HG02840 (cell line): ENCODE measurements around the gene MT1B.
"Not testable (repeated sequence)": the region's sequence is repeated elsewhere in the genome, so short reads cannot be mapped to it uniquely, and the experiment has no call there.

Source experiments
- ATAC-seq: cut with Tn5 transposase; IDR thresholded peaks from one replicate; pipeline ENCODE4 v1.9.1; 2021; ENCODE audit warnings: mild to moderate bottlenecking, moderate library complexity, moderate number of reproducible peaks; ENCODE audit not compliant: unreplicated experiment, low FRiP score

MT1B gene

GRCh38 chr16:56665286-56666261 is 13.9 kb downstream of the MT1B start:
- not testable (repeated sequence) for ATAC-seq

- no peak for ATAC-seq
Measured at GRCh38 chr16:56667581-56668571, 16.2 kb downstream of the MT1B start, which contains the start of gene MT1G. MT1G (minus strand) TSS chr16:56668065; CDS start chr16:56667993, 72 bp downstream.

- no peak for ATAC-seq
Measured at GRCh38 chr16:56669005-56669839, 17.5 kb downstream of the MT1B start, which contains the start of gene MT1H. MT1H (plus strand) TSS chr16:56669814; CDS start chr16:56669885, 71 bp downstream.

- ATAC-seq: no peak
Measured at GRCh38 chr16:56669840-56670619, 18.3 kb downstream of the MT1B start.

- ATAC-seq: no peak
Measured at GRCh38 chr16:56670620-56670934, 18.9 kb downstream of the MT1B start.

- ATAC-seq: not testable (repeated sequence)
Measured at GRCh38 chr16:56671691-56672090, 20.0 kb downstream of the MT1B start.

GRCh38 chr16:56672171-56672570 is 20.5 kb downstream of the MT1B start:
- ATAC-seq: not testable (repeated sequence)

- no peak for ATAC-seq
Measured at GRCh38 chr16:56672761-56673536, 21.3 kb downstream of the MT1B start.

- no peak for ATAC-seq
Measured at GRCh38 chr16:56673921-56674320, 22.2 kb downstream of the MT1B start.

GRCh38 chr16:56674570-56674969 is 22.9 kb downstream of the MT1B start:
- not testable (repeated sequence) for ATAC-seq

- ATAC-seq: no peak
Measured at GRCh38 chr16:56675685-56676210, 24.1 kb downstream of the MT1B start.

GRCh38 chr16:56677474-56677873 is 25.8 kb downstream of the MT1B start:
- no peak for ATAC-seq

GRCh38 chr16:56679078-56679730 is 27.5 kb downstream of the MT1B start:
- ATAC-seq: no peak

- ATAC-seq: no peak
Measured at GRCh38 chr16:56679818-56680217, 28.1 kb downstream of the MT1B start.

- ATAC-seq: peak; percentile 93
Measured at GRCh38 chr16:56681939-56682702, 30.4 kb downstream of the MT1B start, which contains the start of gene MT1X. MT1X (plus strand) TSS chr16:56682470; CDS start chr16:56682541, 71 bp downstream.

GRCh38 chr16:56682703-56683397 is 31.2 kb downstream of the MT1B start:
- ATAC-seq: peak; percentile 14
